Activated naive CD8-positive, alpha-beta T cell treated with anti-CD3 and anti-CD28 coated beads, Interleukin-2, amount 10 ng/mL, durations not matched to agents 7 days and 5 days (primary cell): ENCODE measurements around the gene DDX24. TPM values are rescaled to one million over a fixed set of nuclear protein-coding genes. Genes with fewer than 3 reads are reported as not detected.

Experiments
- ATAC-seq: fragments of 150-1000 bp; cut with Tn5 transposase; one replicate; pipeline ENCODE4 v1.10.0; 2021; ENCODE audit warnings: low read depth, moderate library complexity
- POLR2A ChIA-PET: fragments of 350-600 bp; sonication (Branson Sonifier 250); formaldehyde crosslinking; loops from one replicate; lab custom pipeline; 2021; ENCODE audit warnings: antibody characterized with exemption; lab: Charles Lee
- DNase-seq: peaks from one replicate; pipeline ENCODE4 v3.0.0; 2021
- H3K27ac Mint-ChIP-seq: one replicate; pipeline ENCODE4 v1.8.0; 2022; ENCODE audit warnings: mild to moderate bottlenecking, mixed read lengths
- H3K27me3 Mint-ChIP-seq: one replicate; pipeline ENCODE4 v1.8.0; 2022; ENCODE audit warnings: mild to moderate bottlenecking, moderate library complexity, mixed read lengths
- H3K36me3 Mint-ChIP-seq: one replicate; pipeline ENCODE4 v1.8.0; 2021; ENCODE audit warnings: mild to moderate bottlenecking, mixed read lengths
- H3K4me1 Mint-ChIP-seq: one replicate; pipeline ENCODE4 v1.8.0; 2021; ENCODE audit warnings: mixed read lengths
- H3K4me3 Mint-ChIP-seq: one replicate; pipeline ENCODE4 v1.8.0; 2022; ENCODE audit warnings: mild to moderate bottlenecking, moderate library complexity, mixed read lengths
- H3K9me3 Mint-ChIP-seq: one replicate; pipeline ENCODE4 v1.8.0; 2021; ENCODE audit warnings: mixed read lengths
- total RNA-seq, 2 experiments: library from RNA; stranded (reverse); gene quantifications; one replicate each; pipeline ENCODE4 v1.2.3, GENCODE V29; 2021

DDX24 gene
- total RNA-seq, 2 experiments from 2014 or later, result 232 to 237 TPM

GRCh38 chr14:94122438-94122837 is 41.4 kb upstream of the DDX24 start:
- no peak for DNase-seq
- Mint-ChIP-seq H3K27ac (no peak overlapping the region), H3K4me1 (peaks cover 8% of the 10 kb centered on the region), H3K4me3 (no peak overlapping the region), H3K36me3 (no peaks in the 10 kb centered on the region), H3K9me3 (peaks cover 18% of the 10 kb centered on the region), H3K27me3 (peaks cover 10% of the 10 kb centered on the region)
- POLR2A ChIA-PET, result no interaction called here
- no peak for ATAC-seq

- ATAC-seq (no peak), DNase-seq (no peak)
- Mint-ChIP-seq H3K9me3 (peaks cover 18% of the 10 kb centered on the region), H3K27me3 (peaks cover 10% of the 10 kb centered on the region), H3K4me1 (peaks cover 11% of the 10 kb centered on the region), H3K27ac (no peak overlapping the region), H3K4me3 (no peak overlapping the region), H3K36me3 (no peaks in the 10 kb centered on the region)
- POLR2A ChIA-PET, result no interaction called here
Measured at GRCh38 chr14:94121485-94121884, 40.5 kb upstream of the DDX24 start.

GRCh38 chr14:94120667-94121340 is 39.8 kb upstream of the DDX24 start:
- DNase-seq (no peak), ATAC-seq (no peak)
- POLR2A ChIA-PET, result no interaction called here
- Mint-ChIP-seq H3K27me3 (peaks cover 10% of the 10 kb centered on the region), H3K9me3 (peaks cover 18% of the 10 kb centered on the region), H3K4me1 (peaks cover 11% of the 10 kb centered on the region), H3K4me3 (no peak overlapping the region), H3K27ac (no peak overlapping the region), H3K36me3 (no peaks in the 10 kb centered on the region)

- Mint-ChIP-seq H3K4me3 (no peak overlapping the region), H3K4me1 (peaks cover 20% of the 10 kb centered on the region), H3K27me3 (peaks cover 9% of the 10 kb centered on the region), H3K27ac (no peak overlapping the region), H3K36me3 (peaks cover 4% of the 10 kb centered on the region), H3K9me3 (peaks cover 18% of the 10 kb centered on the region)
- ATAC-seq (no peak), DNase-seq (no peak)
- POLR2A ChIA-PET, result interaction anchor here (1.0 kb wide), 1 partner anchor 9 kb away, joined by 5 read pairs; no protein-coding TSS in a partner anchor
Measured at GRCh38 chr14:94119071-94119470, 38.1 kb upstream of the DDX24 start.

- no peak overlapping the region for H3K4me3 Mint-ChIP-seq
- peaks cover 4% of the 10 kb centered on the region for H3K36me3 Mint-ChIP-seq
- DNase-seq, result no peak
- ATAC-seq, result no peak
- POLR2A ChIA-PET, result no interaction called here
- H3K27ac Mint-ChIP-seq, result no peak overlapping the region
- H3K4me1 Mint-ChIP-seq, result peaks cover 24% of the 10 kb centered on the region
- peaks cover 9% of the 10 kb centered on the region for H3K27me3 Mint-ChIP-seq
- H3K9me3 Mint-ChIP-seq, result peaks cover 16% of the 10 kb centered on the region
Measured at GRCh38 chr14:94117856-94118255, 36.9 kb upstream of the DDX24 start.

- ATAC-seq (no peak), DNase-seq (no peak)
- POLR2A ChIA-PET, result interaction anchor here (1.0 kb wide), 1 partner anchor 13 kb away, joined by 3 read pairs; the partner anchor contains the start of gene IFI27L2
- Mint-ChIP-seq H3K27ac (no peak overlapping the region), H3K36me3 (peaks cover 12% of the 10 kb centered on the region), H3K4me1 (peaks cover 31% of the 10 kb centered on the region), H3K9me3 (peaks cover 15% of the 10 kb centered on the region), H3K4me3 (no peak overlapping the region), H3K27me3 (peaks cover 9% of the 10 kb centered on the region)
Measured at GRCh38 chr14:94116701-94117100, 35.7 kb upstream of the DDX24 start.

GRCh38 chr14:94115631-94116030 is 34.6 kb upstream of the DDX24 start:
- POLR2A ChIA-PET, result interaction anchor here (1.5 to 1.6 kb wide), 3 partner anchors 9 to 34 kb away, joined by 4 to 5 read pairs (median 4); partner anchors contain the start of genes DDX24 and IFI27L1
- peaks cover 35% of the 10 kb centered on the region for H3K4me1 Mint-ChIP-seq

GRCh38 chr14:94115058-94115591 is 34.1 kb upstream of the DDX24 start:
- Mint-ChIP-seq H3K27me3 (peaks cover 4% of the 10 kb centered on the region), H3K9me3 (peaks cover 6% of the 10 kb centered on the region), H3K27ac (peak overlapping the region; percentile 9), H3K36me3 (peaks cover 15% of the 10 kb centered on the region), H3K4me1 (peaks cover 39% of the 10 kb centered on the region), H3K4me3 (peak overlapping the region; percentile 9)
- POLR2A ChIA-PET, result interaction anchor here (1.4 to 1.6 kb wide), 4 partner anchors 10 to 34 kb away, joined by 3 to 5 read pairs (median 4); partner anchors contain the start of genes DDX24 and IFI27L1
- ATAC-seq (no peak), DNase-seq (no peak)

More at GRCh38 chr14:94115631-94116030, 34.6 kb upstream of the DDX24 start:
- DNase-seq (no peak), ATAC-seq (no peak)
- Mint-ChIP-seq H3K27me3 (peaks cover 4% of the 10 kb centered on the region), H3K27ac (no peak overlapping the region), H3K4me3 (no peak overlapping the region), H3K36me3 (peaks cover 12% of the 10 kb centered on the region), H3K9me3 (peaks cover 9% of the 10 kb centered on the region)

- DNase-seq (no peak), ATAC-seq (no peak)
- Mint-ChIP-seq H3K27me3 (peaks cover 4% of the 10 kb centered on the region), H3K4me1 (peaks cover 43% of the 10 kb centered on the region), H3K9me3 (peaks cover 3% of the 10 kb centered on the region), H3K27ac (peak overlapping the region; percentile 9), H3K36me3 (peaks cover 17% of the 10 kb centered on the region), H3K4me3 (peak overlapping the region; percentile 9)
- POLR2A ChIA-PET, result interaction anchor here (1.4 to 1.6 kb wide), 4 partner anchors 10 to 33 kb away, joined by 3 to 5 read pairs (median 4); partner anchors contain the start of genes DDX24 and IFI27L1
Measured at GRCh38 chr14:94114589-94115057, 33.6 kb upstream of the DDX24 start.

GRCh38 chr14:94113908-94114588 is 33.0 kb upstream of the DDX24 start:
- ATAC-seq (no peak), DNase-seq (no peak)
- peak overlapping the region; percentile 16 for H3K4me3 Mint-ChIP-seq
- no peak overlapping the region for H3K27ac Mint-ChIP-seq
- peaks cover 43% of the 10 kb centered on the region for H3K4me1 Mint-ChIP-seq
- POLR2A ChIA-PET, result interaction anchor here (1.4 to 1.6 kb wide), 4 partner anchors 11 to 33 kb away, joined by 3 to 5 read pairs (median 4); partner anchors contain the start of genes DDX24 and IFI27L1
- H3K9me3 Mint-ChIP-seq, result no peaks in the 10 kb centered on the region
- H3K27me3 Mint-ChIP-seq, result peaks cover 1% of the 10 kb centered on the region
- peaks cover 17% of the 10 kb centered on the region for H3K36me3 Mint-ChIP-seq

GRCh38 chr14:94113490-94113889 is 32.5 kb upstream of the DDX24 start:
- H3K4me3 Mint-ChIP-seq, result peak overlapping the region; percentile 16
- peaks cover 19% of the 10 kb centered on the region for H3K36me3 Mint-ChIP-seq
- DNase-seq (no peak), ATAC-seq (no peak)
- POLR2A ChIA-PET, result interaction anchor here (1.4 kb wide), 1 partner anchor 13 kb away, joined by 3 read pairs; no protein-coding TSS in a partner anchor
- peaks cover 1% of the 10 kb centered on the region for H3K27me3 Mint-ChIP-seq
- no peaks in the 10 kb centered on the region for H3K9me3 Mint-ChIP-seq
- no peak overlapping the region for H3K27ac Mint-ChIP-seq
- H3K4me1 Mint-ChIP-seq, result peaks cover 43% of the 10 kb centered on the region

GRCh38 chr14:94113073-94113472 is 32.1 kb upstream of the DDX24 start:
- H3K4me3 Mint-ChIP-seq, result peak overlapping the region; percentile 85

GRCh38 chr14:94112513-94113063 is 31.6 kb upstream of the DDX24 start:
- Mint-ChIP-seq H3K27me3 (no peaks in the 10 kb centered on the region), H3K4me1 (peaks cover 35% of the 10 kb centered on the region), H3K9me3 (peaks cover 2% of the 10 kb centered on the region), H3K27ac (peak overlapping the region; percentile 68), H3K4me3 (peak overlapping the region; percentile 85), H3K36me3 (peaks cover 27% of the 10 kb centered on the region)
- DNase-seq, result no peak
- no peak for ATAC-seq
- POLR2A ChIA-PET, result no interaction called here

More at GRCh38 chr14:94113073-94113472, 32.1 kb upstream of the DDX24 start:
- POLR2A ChIA-PET, result no interaction called here
- Mint-ChIP-seq H3K36me3 (peaks cover 24% of the 10 kb centered on the region), H3K27me3 (peaks cover 1% of the 10 kb centered on the region), H3K4me1 (peaks cover 40% of the 10 kb centered on the region), H3K9me3 (no peaks in the 10 kb centered on the region), H3K27ac (peak overlapping the region; percentile 8)
- DNase-seq, result no peak
- no peak for ATAC-seq
